ENCODE measurements around the gene BTF3. TPM values are rescaled to one million over a fixed set of nuclear protein-coding genes. Genes with fewer than 3 reads are reported as not detected.

Gene BTF3
- total RNA-seq, 1 experiment from 2014 or later, result 635 TPM

DNA sequence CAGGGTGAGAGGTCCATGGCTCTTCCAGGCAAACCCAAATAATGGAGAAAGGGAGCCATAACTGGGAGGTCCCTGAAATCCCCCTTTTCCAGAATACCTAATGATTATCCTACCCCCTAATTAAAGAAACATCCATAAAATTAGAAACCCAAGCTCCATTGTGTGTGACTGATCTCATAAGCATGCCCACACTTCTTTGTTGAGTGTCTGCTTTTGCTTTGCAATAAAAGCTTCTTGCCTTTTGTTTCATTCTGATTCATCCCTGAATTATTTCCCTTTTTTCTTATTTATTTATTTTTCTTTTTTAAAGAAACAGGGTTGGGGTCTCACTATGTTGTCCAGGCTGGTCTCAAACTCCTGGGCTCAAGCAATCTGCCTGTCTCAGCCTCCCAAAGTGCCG is 33.1 kb downstream of the BTF3 start:
- DNase-seq, result no peak
- 0 out of 2 replicates have a peak, but pooled peaks cover 3% of the 10 kb centered on the region for H3K9me3 ChIP-seq (ENCODE audit: insufficient read depth, low read depth)
- no peak overlapping the region for H3K4me3 ChIP-seq
- BruUV-seq (replicated peaks), result no TSS peak
- no peaks in the 10 kb centered on the region for H3K79me2 ChIP-seq (ENCODE audit: low read depth)
- no peaks in the 10 kb centered on the region for H3K27me3 ChIP-seq (ENCODE audit: insufficient read depth, low read depth)
- CTCF ChIA-PET, result interaction anchor here (0.5 to 0.6 kb wide), 2 partner anchors 9 to 72 kb away, joined by 6 to 15 read pairs; no protein-coding TSS in a partner anchor
- no peak overlapping the region for H2AFZ ChIP-seq
- H3K36me3 ChIP-seq (ENCODE audit: low read depth), result no peaks in the 10 kb centered on the region
- H3K4me2 ChIP-seq, result no peak overlapping the region
- intact Hi-C loops (cut with micrococcal nuclease; ENCODE audit: unreplicated experiment), result no loop called here
- H3F3A ChIP-seq (ENCODE audit: insufficient read depth, low read depth), result no peaks in the 10 kb centered on the region
- H4K20me1 ChIP-seq (ENCODE audit: insufficient read depth), result no peaks in the 10 kb centered on the region
- TF ChIP-seq, protein P1, sequence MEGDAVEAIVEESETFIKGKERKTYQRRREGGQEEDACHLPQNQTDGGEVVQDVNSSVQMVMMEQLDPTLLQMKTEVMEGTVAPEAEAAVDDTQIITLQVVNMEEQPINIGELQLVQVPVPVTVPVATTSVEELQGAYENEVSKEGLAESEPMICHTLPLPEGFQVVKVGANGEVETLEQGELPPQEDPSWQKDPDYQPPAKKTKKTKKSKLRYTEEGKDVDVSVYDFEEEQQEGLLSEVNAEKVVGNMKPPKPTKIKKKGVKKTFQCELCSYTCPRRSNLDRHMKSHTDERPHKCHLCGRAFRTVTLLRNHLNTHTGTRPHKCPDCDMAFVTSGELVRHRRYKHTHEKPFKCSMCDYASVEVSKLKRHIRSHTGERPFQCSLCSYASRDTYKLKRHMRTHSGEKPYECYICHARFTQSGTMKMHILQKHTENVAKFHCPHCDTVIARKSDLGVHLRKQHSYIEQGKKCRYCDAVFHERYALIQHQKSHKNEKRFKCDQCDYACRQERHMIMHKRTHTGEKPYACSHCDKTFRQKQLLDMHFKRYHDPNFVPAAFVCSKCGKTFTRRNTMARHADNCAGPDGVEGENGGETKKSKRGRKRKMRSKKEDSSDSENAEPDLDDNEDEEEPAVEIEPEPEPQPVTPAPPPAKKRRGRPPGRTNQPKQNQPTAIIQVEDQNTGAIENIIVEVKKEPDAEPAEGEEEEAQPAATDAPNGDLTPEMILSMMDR (conservative IDR thresholded peaks at IDR 0.05), result no peak
- no peak for TF ChIP-seq EZH2 (IDR thresholded peaks at IDR 0.05; ENCODE audit: low read depth)
- 0 out of 2 replicates have a peak, but pooled peaks cover 5% of the 10 kb centered on the region for H3K4me1 ChIP-seq (replicated peaks; ENCODE audit: insufficient read depth)
- POLR2A ChIA-PET (ENCODE audit: unreplicated experiment), result no interaction called here
- no peak overlapping the region for H3K27ac ChIP-seq
- no peaks in the 10 kb centered on the region for H3K9me2 ChIP-seq (ENCODE audit: insufficient read depth)

GRCh38 chr5:73532195-73532594 is 34.0 kb downstream of the BTF3 start:
- Histone ChIP-seq H3F3A (ENCODE audit: insufficient read depth, low read depth) (no peaks in the 10 kb centered on the region; the same call in 1 of the 2 replicates), H3K4me2 (no peak overlapping the region), H3K79me2 (ENCODE audit: low read depth) (no peaks in the 10 kb centered on the region), H2AFZ (no peak overlapping the region), H3K27ac (no peak overlapping the region), H3K27me3 (ENCODE audit: insufficient read depth, low read depth) (no peaks in the 10 kb centered on the region), H3K4me3 (no peak overlapping the region), H4K20me1 (ENCODE audit: insufficient read depth) (no peaks in the 10 kb centered on the region), H3K9me2 (ENCODE audit: insufficient read depth) (no peaks in the 10 kb centered on the region), H3K36me3 (ENCODE audit: low read depth) (no peaks in the 10 kb centered on the region), H3K9me3 (ENCODE audit: insufficient read depth, low read depth) (0 out of 2 replicates have a peak, but pooled peaks cover 3% of the 10 kb centered on the region), H3K4me1 (replicated peaks; ENCODE audit: insufficient read depth) (0 out of 2 replicates have a peak, but pooled peaks cover 5% of the 10 kb centered on the region)
- ChIA-PET POLR2A (ENCODE audit: unreplicated experiment) (no interaction called here), CTCF (no interaction called here)
- TF ChIP-seq EZH2 (IDR thresholded peaks at IDR 0.05; ENCODE audit: low read depth), result no peak
- BruUV-seq (replicated peaks), result no TSS peak
- no peak for DNase-seq
- intact Hi-C loops (cut with micrococcal nuclease; ENCODE audit: unreplicated experiment), result no loop called here

GRCh38 chr5:73534011-73534644 is 35.9 kb downstream of the BTF3 start:
- Histone ChIP-seq H3K36me3 (ENCODE audit: low read depth) (no peaks in the 10 kb centered on the region), H2AFZ (no peak overlapping the region), H3K27ac (no peak overlapping the region), H3K79me2 (ENCODE audit: low read depth) (no peaks in the 10 kb centered on the region), H3K27me3 (ENCODE audit: insufficient read depth, low read depth) (no peaks in the 10 kb centered on the region), H4K20me1 (ENCODE audit: insufficient read depth) (no peaks in the 10 kb centered on the region), H3K4me2 (no peak overlapping the region), H3K4me1 (replicated peaks; ENCODE audit: insufficient read depth) (0 out of 2 replicates have a peak, but pooled peaks cover 5% of the 10 kb centered on the region), H3K9me2 (ENCODE audit: insufficient read depth) (no peaks in the 10 kb centered on the region), H3F3A (ENCODE audit: insufficient read depth, low read depth) (no peaks in the 10 kb centered on the region; the same call in 1 of the 2 replicates), H3K4me3 (no peak overlapping the region), H3K9me3 (ENCODE audit: insufficient read depth, low read depth) (0 out of 2 replicates have a peak, but pooled peaks cover 3% of the 10 kb centered on the region)
- intact Hi-C loops (cut with micrococcal nuclease; ENCODE audit: unreplicated experiment), result no loop called here
- ChIA-PET POLR2A (ENCODE audit: unreplicated experiment) (no interaction called here), CTCF (no interaction called here)
- DNase-seq, result no peak
- TF ChIP-seq, protein P1 (conservative IDR thresholded peaks at IDR 0.05), result no peak
- BruUV-seq (replicated peaks), result no TSS peak
